A549 (cell line): ENCODE data around the gene UVRAG.

Experiments used
- CBX8 ChIP-seq: fragments of 200-600 bp; sonication (generic); IDR thresholded peaks from 2 replicates; pipeline ENCODE4 v1.6.1; 2016
- ESRRA ChIP-seq: fragments of 150-350 bp; IDR thresholded peaks from 2 replicates; pipeline ENCODE4 v1.6.1; 2014; ENCODE audit warnings: mild to moderate bottlenecking, low read length, borderline replicate concordance
- FOSB ChIP-seq: fragments of 250-450 bp; sonication (Bioruptor Pico); IDR thresholded peaks from 2 replicates; pipeline ENCODE4 v1.5.0; 2020; ENCODE audit warnings: mild to moderate bottlenecking, moderate library complexity
- FOXS1 ChIP-seq: fragments of 250-450 bp; sonication (Bioruptor Pico); IDR thresholded peaks from 2 replicates; pipeline ENCODE4 v1.5.0; 2020; ENCODE audit warnings: mild to moderate bottlenecking, moderate library complexity
- NFE2L2 ChIP-seq: fragments of 150-350 bp; conservative IDR thresholded peaks from 2 replicates; pipeline ENCODE4 v1.6.1; 2014; ENCODE audit warnings: low read length
- NPAS2 ChIP-seq: fragments of 250-450 bp; sonication (Bioruptor Pico); IDR thresholded peaks from 2 replicates; pipeline ENCODE4 v1.8.0; 2022; ENCODE audit warnings: mild to moderate bottlenecking, moderate library complexity, borderline replicate concordance
- POLR2A ChIP-seq: IDR thresholded peaks from 2 replicates; pipeline ENCODE4 v1.6.1; 2012; ENCODE audit warnings: mild to moderate bottlenecking, low read length
- RAD21 ChIP-seq, 2 experiments: fragments of >200 bp in 1 of 2; sonication (Bioruptor Twin) in 1 of 2; formaldehyde crosslinking in 1 of 2; IDR thresholded peaks in 1 of 2; conservative IDR thresholded peaks in 1 of 2; 2 replicates in 1 of 2; 3 replicates in 1 of 2; pipeline ENCODE4 v1.6.1; 2012 to 2018; ENCODE audit warnings: inconsistent platforms in 1 of 2
- ZSCAN20 ChIP-seq: fragments of 250-450 bp; sonication (Bioruptor Pico); IDR thresholded peaks from 2 replicates; pipeline ENCODE4 v1.8.0; 2022; ENCODE audit warnings: mild to moderate bottlenecking, moderate library complexity
- TF ChIP-seq, protein P1 (sequence below): fragments of >200 bp; sonication (Bioruptor Twin); formaldehyde crosslinking; IDR thresholded peaks from 3 replicates; pipeline ENCODE4 v1.5.1; 2016
- TF ChIP-seq, protein P2 (sequence below): fragments of 200-600 bp; sonication (generic); IDR thresholded peaks from 2 replicates; pipeline ENCODE4 v1.6.1; 2016; ENCODE audit warnings: antibody characterized with exemption, mild to moderate bottlenecking, moderate library complexity

DNA sequence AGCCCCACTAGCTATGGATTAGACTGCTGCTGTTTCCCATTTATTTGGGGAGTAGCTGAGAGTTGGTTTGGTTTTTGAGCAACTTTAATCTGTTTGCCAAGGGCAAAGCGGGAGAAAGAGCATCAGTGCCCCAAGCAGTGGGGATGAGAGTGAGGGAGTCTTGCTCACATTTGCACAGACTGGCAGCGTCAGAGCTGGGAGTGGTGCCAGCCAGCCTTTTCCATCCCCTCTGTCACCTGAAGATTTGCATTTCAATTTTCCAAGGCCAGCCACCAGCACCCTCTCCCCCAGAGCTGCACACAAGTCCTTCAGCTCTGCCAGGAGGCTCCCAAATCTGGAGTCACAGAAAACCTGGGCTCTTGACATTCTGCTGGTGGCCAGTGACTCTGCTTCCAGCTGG, 21.0 kb upstream of the UVRAG start:
- TF ChIP-seq, protein P1, sequence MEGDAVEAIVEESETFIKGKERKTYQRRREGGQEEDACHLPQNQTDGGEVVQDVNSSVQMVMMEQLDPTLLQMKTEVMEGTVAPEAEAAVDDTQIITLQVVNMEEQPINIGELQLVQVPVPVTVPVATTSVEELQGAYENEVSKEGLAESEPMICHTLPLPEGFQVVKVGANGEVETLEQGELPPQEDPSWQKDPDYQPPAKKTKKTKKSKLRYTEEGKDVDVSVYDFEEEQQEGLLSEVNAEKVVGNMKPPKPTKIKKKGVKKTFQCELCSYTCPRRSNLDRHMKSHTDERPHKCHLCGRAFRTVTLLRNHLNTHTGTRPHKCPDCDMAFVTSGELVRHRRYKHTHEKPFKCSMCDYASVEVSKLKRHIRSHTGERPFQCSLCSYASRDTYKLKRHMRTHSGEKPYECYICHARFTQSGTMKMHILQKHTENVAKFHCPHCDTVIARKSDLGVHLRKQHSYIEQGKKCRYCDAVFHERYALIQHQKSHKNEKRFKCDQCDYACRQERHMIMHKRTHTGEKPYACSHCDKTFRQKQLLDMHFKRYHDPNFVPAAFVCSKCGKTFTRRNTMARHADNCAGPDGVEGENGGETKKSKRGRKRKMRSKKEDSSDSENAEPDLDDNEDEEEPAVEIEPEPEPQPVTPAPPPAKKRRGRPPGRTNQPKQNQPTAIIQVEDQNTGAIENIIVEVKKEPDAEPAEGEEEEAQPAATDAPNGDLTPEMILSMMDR, result no peak
- TF ChIP-seq FOXS1 (no peak), ZSCAN20 (CRISPR knock-in tag) (no peak), NFE2L2 (no peak), RAD21 (conservative IDR thresholded peaks at IDR 0.05 in 1 of 2, IDR thresholded peaks at IDR 0.05 in 1 of 2) (no peak), FOSB (CRISPR knock-in tag) (no peak), NPAS2 (CRISPR knock-in tag) (no peak), POLR2A (no peak), ESRRA (no peak), CBX8 (no peak)
- TF ChIP-seq, protein P2, sequence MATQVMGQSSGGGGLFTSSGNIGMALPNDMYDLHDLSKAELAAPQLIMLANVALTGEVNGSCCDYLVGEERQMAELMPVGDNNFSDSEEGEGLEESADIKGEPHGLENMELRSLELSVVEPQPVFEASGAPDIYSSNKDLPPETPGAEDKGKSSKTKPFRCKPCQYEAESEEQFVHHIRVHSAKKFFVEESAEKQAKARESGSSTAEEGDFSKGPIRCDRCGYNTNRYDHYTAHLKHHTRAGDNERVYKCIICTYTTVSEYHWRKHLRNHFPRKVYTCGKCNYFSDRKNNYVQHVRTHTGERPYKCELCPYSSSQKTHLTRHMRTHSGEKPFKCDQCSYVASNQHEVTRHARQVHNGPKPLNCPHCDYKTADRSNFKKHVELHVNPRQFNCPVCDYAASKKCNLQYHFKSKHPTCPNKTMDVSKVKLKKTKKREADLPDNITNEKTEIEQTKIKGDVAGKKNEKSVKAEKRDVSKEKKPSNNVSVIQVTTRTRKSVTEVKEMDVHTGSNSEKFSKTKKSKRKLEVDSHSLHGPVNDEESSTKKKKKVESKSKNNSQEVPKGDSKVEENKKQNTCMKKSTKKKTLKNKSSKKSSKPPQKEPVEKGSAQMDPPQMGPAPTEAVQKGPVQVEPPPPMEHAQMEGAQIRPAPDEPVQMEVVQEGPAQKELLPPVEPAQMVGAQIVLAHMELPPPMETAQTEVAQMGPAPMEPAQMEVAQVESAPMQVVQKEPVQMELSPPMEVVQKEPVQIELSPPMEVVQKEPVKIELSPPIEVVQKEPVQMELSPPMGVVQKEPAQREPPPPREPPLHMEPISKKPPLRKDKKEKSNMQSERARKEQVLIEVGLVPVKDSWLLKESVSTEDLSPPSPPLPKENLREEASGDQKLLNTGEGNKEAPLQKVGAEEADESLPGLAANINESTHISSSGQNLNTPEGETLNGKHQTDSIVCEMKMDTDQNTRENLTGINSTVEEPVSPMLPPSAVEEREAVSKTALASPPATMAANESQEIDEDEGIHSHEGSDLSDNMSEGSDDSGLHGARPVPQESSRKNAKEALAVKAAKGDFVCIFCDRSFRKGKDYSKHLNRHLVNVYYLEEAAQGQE, result no peak
